HG02852 (cell line): ENCODE data around the gene HKDC1.
"Not testable (repeated sequence)": the region's sequence is repeated elsewhere in the genome, so short reads cannot be mapped to it uniquely, and the experiment has no call there.

Source experiments
- ATAC-seq: cut with Tn5 transposase; IDR thresholded peaks from one replicate; pipeline ENCODE4 v1.9.1; 2021; ENCODE audit warnings: mild to moderate bottlenecking, moderate library complexity; ENCODE audit not compliant: unreplicated experiment

The HKDC1 gene

GRCh38 chr10:69240455-69240854 is 20.3 kb downstream of the HKDC1 start:
- no peak for ATAC-seq

DNA sequence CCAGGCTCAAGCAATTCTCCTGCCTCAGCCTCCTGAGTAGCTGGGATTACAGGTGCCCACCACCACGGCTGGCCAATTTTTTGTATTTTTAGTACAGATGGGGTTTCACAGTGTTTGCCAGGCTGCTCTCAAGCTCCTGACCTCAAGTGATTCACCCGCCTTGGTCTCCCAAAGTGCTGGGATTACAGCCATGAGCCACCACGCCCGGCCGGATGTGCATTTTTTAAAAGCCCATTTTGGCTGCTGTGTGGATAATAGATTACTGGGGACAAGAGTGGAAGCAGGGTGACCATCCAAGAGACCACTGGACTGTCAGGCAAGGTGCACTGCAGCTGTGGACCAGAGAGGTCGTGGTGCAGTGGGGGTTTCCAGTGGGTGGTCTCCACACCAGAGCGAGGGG is 21.4 kb downstream of the HKDC1 start:
- no peak for ATAC-seq

- no peak for ATAC-seq
Observed at GRCh38 chr10:69242040-69242851, 22.1 kb downstream of the HKDC1 start.

- no peak for ATAC-seq
Observed at GRCh38 chr10:69242852-69243212, 22.7 kb downstream of the HKDC1 start.

DNA sequence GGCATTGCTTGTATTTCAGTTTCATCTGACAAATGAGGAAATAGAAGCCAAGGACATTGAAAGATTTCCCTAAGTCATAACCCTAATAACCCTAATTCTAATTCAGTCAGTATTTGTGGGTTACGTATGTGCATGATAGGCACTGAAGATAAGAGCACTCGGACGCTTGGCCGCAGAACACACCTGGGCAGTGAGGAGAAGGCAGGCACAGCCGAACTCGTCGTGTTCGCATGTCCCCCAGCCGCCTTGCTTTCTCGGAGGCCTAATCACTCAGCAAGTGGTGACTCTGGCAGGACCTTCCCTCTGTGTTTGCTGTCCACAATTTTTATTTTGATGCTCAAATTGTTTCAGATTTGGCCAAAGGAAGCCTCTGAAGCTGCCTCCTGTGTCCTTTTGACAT is 23.7 kb downstream of the HKDC1 start:
- ATAC-seq, result no peak

DNA sequence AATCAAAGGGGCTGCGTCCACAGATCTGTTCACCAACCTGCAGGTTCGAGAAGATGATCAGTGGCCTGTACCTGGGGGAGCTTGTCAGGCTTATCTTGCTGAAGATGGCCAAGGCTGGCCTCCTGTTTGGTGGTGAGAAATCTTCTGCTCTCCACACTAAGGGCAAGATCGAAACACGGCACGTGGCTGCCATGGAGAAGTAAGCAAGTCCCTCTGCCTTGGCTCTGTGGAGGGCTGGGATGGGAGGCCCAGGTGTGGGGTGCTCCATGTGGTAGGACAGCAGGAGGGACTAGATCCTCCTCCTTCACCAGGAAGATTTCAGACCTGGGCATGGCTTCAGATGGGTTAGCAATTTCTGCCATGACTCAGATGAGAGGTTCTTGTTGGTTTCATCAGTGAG is 25.9 kb downstream of the HKDC1 start:
- no peak for ATAC-seq

DNA sequence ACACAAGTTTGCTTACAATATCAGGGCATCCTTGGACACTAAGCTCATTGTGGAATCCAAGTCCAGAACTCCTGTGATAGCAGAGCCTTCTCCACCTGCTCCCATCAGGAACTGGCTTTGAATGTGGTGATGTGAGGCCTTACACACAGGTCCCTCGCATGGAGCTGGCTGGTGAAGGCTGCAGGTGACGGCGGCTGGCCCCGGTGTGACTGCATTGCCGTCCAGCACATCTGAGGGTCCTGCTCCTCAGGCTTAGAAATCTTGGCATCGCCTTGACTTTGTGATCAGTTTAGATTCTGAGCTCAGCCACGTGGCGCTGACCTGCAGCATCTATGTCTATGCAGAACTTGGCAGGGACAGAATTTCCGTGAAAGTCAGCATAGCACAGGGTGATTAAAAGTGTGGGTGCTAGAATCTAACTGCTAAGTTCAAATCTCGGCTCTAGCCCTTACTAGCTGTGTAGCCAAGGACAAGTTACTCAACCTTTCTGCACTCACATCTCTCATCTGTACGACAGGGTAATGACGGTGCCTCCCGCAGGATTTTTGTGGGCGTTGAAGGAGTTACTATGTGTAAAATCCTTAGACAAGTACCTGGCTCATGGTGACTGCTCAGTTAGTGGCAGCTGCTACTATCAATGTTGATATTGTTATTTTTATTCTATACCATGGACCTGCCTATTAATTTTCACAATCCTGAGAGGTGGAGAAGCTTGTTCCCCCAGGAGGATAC is 26.6 kb downstream of the HKDC1 start:
- ATAC-seq, result no peak

GRCh38 chr10:69247313-69247710 is 27.2 kb downstream of the HKDC1 start:
- no peak for ATAC-seq

- ATAC-seq, result no peak
Observed at GRCh38 chr10:69248117-69248730, 28.1 kb downstream of the HKDC1 start.

- no peak for ATAC-seq
Observed at GRCh38 chr10:69250041-69250440, 29.9 kb downstream of the HKDC1 start.

DNA sequence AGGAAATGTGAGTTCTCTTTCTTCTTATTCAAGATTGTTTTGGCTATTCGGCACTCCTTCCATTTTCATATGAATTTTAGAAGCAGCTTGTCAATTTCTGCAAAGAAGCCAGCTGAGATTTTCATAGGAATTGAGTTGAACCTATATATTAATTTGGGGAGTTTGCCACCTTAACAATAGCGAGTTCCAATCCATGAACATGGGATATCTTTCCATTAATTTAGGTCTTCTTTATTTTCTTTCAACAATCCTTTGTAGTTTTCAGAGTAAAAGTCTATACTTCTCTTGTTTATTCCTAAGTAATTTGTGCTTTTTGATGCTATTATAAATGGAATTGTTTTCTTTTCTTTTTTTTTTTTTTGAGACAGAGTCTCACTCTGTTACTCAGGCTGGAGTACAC is 31.3 kb downstream of the HKDC1 start:
- ATAC-seq, result not testable (repeated sequence)

GRCh38 chr10:69253171-69253570 is 33.0 kb downstream of the HKDC1 start:
- no peak for ATAC-seq

DNA sequence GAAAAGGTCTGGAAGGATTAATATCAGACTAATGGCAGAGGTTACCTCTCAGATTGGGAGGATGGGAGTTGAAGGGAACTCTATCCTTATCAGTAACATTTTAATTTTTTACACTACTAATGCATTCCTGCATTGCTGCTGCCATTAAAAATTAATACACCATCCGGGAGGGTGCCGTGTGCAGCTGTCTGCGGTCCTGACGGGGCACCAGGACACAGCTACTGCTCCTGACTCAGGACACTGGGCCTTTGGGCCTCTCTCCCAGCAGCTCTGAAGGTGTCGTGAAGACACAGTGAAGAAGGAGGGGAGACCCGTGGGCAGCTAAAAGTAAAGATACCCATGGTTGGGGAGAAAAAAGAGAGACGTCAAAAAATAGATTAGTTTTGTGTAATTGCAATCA is 34.7 kb downstream of the HKDC1 start:
- ATAC-seq, result no peak

- no peak for ATAC-seq
Observed at GRCh38 chr10:69259547-69260243, 39.6 kb downstream of the HKDC1 start.

- ATAC-seq, result no peak
Observed at GRCh38 chr10:69261184-69261583, 41.1 kb downstream of the HKDC1 start.

DNA sequence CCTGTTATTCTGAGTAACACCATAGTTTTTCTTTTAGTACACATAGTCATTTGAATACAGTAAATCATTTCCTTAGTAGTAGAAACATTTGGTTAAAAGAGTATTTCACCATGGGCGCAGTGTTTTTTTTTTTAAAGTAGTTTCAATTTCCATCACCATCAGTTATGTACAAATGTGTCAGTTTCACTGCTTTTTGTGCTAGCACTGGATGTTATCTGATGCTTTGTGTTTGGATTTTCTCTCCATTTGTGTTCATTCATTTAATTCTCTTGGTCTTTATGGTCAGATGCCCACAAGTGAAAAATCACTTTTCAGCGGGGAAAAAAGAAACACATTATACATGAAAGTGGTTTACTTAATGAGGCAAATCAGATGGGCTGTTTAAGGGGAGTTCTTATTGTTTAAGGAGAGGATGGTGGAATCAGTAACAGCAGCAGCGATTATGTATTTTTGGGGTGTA is 42.2 kb downstream of the HKDC1 start:
- no peak for ATAC-seq

DNA sequence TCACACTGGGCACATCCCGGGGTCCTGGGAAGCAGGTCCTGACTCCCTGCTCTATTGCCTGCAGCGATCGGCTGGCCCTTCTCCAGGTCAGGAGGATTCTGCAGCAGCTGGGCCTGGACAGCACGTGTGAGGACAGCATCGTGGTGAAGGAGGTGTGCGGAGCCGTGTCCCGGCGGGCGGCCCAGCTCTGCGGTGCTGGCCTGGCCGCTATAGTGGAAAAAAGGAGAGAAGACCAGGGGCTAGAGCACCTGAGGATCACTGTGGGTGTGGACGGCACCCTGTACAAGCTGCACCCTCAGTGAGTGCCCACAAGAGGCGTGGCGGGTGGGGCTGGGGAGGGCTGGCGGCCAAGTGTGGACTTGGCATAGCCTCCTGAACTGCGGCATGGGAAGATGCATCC is 45.4 kb downstream of the HKDC1 start:
- ATAC-seq, result no peak

DNA sequence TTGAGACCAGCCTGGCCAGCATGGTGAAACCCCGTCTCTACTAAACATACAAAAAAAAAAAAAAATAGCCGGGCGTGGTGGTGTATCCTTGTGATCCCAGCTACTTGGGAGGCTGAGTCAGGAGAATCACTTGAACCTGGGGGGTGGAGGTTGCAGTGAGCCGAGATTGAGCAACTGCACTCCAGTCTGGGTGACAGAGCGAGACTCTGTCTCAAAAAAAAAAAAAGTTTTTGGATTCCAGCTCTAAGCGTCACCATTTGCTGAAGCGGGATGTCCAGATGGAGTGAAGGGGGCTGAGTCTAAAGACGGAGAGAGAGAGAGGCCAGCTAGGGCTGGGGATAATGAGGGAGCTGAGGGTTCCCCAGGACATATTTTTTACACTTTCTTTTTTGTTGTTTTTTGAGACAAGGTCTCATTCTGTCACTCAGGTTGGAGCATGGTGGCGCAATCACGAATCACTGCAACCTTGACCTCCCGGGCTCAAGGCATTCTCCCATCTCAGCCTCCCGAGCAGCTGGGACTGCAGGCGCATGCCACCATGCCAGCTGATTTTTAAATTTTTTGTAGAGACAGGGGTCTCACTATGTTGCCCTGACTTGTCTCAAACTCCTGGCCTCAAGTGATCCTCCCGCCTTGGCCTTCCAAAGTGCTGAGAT is 48.8 kb downstream of the HKDC1 start:
- ATAC-seq, result no peak

- ATAC-seq, result no peak
Observed at GRCh38 chr10:69269761-69270160, 49.6 kb downstream of the HKDC1 start.

GRCh38 chr10:69270990-69271389 is 50.9 kb downstream of the HKDC1 start:
- no peak for ATAC-seq

DNA sequence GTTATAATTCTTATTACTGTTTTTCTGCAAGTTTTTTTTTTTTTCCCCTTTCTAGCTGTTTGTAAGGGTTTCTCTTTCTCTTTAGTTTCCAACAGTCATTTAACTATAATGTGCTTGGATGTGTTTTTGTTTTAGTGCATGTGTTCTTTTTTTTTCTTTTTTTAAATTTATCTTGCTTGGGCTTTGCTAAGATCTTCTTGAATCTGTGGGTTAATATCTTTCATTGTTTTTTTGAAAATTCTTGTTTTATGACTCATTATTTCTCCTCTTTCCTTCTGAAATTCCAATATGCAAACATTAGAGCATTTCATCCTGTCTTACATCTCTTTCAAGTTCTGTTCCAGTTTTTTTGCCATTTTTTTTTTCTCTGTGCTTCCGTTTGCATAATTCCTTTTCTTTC is 52.5 kb downstream of the HKDC1 start:
- ATAC-seq, result no peak
